ENCODE results near the gene ATP1B4. TPM values are rescaled to one million over a fixed set of nuclear protein-coding genes. Genes with fewer than 3 reads are reported as not detected.
"Not testable (repeated sequence)": the region's sequence is repeated elsewhere in the genome, so short reads cannot be mapped to it uniquely, and the experiment has no call there.

The ATP1B4 gene
- 16.9 TPM for total RNA-seq
- long read RNA-seq, partial matches to known transcripts: 12 of 17 reads
- long read RNA-seq, other reads (novel, unspliced or antisense): 4 of 17 reads

- intact Hi-C loops (cut with DNase I): no loop called here
- DNase-seq (ENCODE audit: low spot score): no peak
Observed at GRCh38 chrX:120361764-120362305, at the start of gene ATP1B4. TSS of gene ATP1B4 (plus strand) at chrX:120362089. CDS start at chrX:120362169, 80 bp downstream.

GRCh38 chrX:120315776-120316175, 46.1 kb upstream of the ATP1B4 start:
- intact Hi-C loops (cut with DNase I): no loop called here
- no peak for DNase-seq (ENCODE audit: low spot score)

DNA sequence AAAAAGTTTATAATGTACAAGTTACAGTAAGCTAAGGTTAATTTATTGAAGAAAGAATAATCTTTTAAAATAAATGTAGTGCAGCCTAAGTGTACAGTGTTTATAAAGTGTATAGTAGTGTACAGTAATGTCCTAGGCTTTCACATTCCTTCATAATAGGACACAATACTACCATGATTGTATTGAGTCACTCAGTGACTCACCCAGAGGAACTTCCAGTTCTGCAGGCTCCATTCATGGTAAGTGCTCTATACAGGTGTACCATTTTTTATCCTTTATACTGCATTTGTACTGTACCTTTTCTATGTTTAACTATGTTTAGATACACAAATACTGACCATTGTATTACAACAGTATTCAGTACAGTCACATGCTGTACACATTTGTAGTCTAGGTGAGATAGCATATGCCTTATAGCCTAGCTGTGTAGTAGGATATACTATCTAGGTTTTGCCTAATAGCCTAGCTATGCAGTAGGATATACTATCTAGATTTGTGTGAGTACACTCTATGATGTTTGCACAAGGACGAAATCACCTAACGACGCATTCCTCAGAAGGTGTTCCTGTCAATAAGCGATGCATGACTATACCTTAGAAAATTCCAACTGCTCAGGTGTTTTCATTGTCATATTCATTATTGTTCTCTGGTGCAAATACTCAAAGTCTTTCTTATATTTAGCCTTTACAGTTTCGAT, 45.2 kb upstream of the ATP1B4 start:
- intact Hi-C loops (cut with DNase I): no loop called here
- no peak for DNase-seq (ENCODE audit: low spot score)

DNA sequence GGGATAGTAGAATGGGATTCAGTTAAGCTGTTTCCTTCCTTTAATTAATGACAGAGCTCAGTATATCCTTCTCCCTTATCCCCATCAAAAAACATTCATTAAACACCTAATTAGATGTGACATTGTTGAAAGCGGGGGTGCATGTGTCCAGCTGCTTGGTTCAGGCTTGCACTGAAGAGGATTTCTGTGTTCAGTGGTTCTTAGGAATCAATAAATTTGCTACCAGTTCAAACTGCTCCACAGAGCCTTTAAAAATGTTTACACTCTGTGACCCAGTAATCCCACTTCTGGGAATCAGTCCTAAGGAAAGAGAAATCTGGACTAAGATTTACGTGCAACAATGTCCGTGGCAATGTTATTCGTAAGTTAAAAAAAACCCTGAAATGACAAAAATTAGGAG, 43.5 kb upstream of the ATP1B4 start:
- intact Hi-C loops (cut with DNase I): no loop called here
- DNase-seq (ENCODE audit: low spot score): no peak

DNA sequence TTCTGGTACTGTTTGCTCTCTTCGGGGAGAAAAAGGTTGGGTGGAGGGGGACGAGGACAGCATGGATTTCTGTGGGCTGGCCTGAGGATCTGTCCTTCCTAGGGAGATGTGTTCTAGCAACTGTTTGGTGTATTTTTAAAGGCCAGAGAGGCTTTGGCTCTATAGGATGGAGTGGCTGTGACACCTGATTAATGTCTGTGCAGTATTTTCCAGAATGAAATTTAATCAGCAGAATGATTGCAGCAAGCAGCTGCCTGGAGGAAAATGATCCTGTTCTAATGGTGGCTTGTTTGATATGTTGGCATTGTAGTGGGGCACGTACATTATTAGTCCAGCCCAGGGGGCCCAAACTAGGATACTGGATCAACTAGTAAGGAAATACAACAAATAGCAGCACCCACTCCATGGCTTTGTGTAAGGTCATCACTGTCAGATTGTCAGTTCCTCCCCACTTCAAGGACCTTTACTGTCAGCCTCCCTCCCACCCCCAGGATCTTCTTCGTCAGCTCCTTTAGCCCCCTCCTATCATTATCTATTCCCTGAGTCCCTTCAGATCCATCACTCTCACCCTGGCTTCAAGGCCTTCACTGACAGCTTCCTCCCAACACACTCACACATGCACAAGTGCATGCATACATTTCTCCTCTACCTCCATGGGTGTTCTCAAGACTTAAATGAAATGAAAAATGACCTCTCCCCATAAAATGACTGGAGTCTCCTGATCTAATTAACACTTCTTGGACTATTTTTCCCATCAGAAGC, 40.2 kb upstream of the ATP1B4 start:
- intact Hi-C loops (cut with DNase I): no loop called here
- no peak for DNase-seq (ENCODE audit: low spot score)

DNA sequence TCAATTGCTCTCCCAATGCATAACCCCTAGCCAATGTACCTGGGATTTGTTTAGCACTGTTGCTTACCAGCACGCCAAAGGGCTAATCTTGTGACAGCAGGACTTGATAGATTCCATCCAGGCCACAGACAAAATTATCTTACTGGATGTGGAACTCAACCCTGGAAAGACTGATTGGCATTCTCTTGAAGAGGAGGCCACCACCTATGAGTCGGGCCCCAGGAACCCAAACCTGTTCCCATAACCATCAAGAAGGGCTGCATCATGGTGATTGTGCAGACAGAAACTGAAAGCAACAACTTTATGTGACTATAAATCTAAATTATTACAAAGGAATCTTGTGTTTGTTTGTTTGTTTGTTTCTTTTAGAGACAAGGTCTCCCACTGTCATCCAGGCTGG, 30.8 kb upstream of the ATP1B4 start:
- intact Hi-C loops (cut with DNase I): no loop called here
- DNase-seq (ENCODE audit: low spot score): no peak

DNA sequence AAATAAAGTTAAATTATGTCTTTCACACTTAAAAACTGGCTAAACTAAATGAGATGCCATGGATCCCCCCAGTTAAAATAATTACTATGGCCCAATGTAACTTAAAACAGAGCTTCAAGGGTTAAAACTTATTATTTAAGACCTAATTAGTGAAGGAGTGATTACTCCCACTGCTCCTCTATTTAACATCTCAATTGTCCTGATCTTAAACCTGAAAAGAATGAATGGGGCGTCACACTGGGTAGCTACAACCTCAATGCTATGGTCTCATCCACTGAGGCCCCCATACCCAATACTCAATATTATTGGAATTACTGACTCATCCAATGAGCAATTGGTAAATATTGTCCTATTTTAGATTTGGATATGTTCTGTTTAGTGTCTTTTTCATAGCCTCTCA, 29.5 kb upstream of the ATP1B4 start:
- intact Hi-C loops (cut with DNase I): no loop called here
- DNase-seq (ENCODE audit: low spot score): no peak

DNA sequence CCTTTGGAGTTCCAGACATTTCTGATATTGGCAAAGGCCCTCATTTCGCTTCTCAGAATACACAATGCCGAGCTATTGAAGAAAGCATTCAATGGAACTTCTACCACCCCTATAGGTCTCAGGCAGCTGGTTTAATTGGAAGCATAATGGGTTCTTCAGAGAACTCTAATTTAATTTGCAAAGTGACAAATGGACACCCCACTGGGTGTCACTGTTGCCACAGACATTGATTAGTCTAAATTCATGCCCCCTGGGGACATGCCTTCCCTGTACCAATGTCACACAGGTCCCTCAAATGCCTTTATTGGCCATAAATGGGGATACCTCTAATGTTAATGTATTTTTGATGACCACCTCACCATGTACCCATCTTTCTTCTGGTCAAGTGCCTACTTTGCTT, 27.7 kb upstream of the ATP1B4 start:
- intact Hi-C loops (cut with DNase I): no loop called here
- DNase-seq (ENCODE audit: low spot score): no peak

- intact Hi-C loops (cut with DNase I): no loop called here
- DNase-seq (ENCODE audit: low spot score): no peak
Observed at GRCh38 chrX:120334603-120335002, 27.3 kb upstream of the ATP1B4 start.

GRCh38 chrX:120335289-120335688, 26.6 kb upstream of the ATP1B4 start:
- DNase-seq (ENCODE audit: low spot score): no peak
- intact Hi-C loops (cut with DNase I): no loop called here

- DNase-seq (ENCODE audit: low spot score): no peak
- intact Hi-C loops (cut with DNase I): no loop called here
Observed at GRCh38 chrX:120336899-120337298, 25.0 kb upstream of the ATP1B4 start.

GRCh38 chrX:120344566-120344965, 17.3 kb upstream of the ATP1B4 start:
- intact Hi-C loops (cut with DNase I); DNase-seq (ENCODE audit: low spot score): not testable (repeated sequence)

DNA sequence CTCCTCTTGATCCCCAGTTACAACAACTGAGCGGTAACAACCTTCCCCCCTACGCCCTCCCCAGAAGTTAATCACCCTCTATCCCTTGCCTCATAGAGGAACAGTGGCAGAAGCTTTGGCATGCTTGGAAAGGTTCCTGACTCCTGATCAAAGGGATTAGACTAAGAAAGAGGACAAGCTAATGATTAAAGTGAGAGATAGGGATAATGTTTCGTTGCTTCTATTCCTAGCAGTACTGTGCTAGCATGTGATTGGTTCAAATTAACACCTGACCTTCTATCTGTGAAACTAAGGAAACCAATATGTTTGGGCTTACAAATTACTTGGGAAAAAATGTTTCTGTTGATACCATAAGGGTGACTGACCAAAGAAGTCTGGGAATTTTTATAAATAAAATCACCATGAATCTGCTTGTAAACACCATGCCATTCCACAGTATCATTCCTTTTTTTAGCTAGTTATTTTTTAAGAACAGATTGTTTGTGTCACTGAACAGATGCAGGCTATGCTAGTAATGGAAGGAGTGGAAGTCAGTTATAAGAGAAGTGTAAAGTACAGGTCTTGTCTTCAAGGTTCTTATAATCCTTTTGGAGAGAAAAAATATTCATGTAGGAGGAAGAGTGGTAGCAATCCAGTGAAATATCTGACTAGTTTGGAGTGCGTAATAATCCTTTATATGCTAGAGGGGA, 11.3 kb upstream of the ATP1B4 start:
- intact Hi-C loops (cut with DNase I): no loop called here
- no peak for DNase-seq (ENCODE audit: low spot score)

GRCh38 chrX:120356084-120356483, 5.8 kb upstream of the ATP1B4 start:
- DNase-seq (ENCODE audit: low spot score): no peak
- intact Hi-C loops (cut with DNase I): no loop called here

DNA sequence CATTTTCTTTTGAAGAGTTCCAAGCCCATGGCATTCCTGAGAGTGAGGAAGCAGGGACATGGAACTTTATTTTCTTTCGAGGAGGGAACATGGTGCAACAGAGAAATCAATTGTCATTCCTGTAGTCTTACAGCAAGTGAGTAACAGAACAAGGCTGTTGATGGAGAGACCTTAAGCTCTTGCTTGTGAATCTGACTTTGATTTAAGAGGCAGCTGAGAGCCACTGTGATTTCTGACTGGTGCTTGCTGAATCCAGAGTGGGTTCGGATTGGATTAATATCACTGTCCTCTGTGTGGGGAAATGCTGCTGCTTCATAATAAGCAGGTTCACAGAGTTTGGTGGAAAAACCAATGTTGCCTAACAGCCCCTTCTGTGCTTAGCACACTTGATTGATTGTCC, 4.7 kb upstream of the ATP1B4 start:
- no peak for DNase-seq (ENCODE audit: low spot score)
- intact Hi-C loops (cut with DNase I): no loop called here

GRCh38 chrX:120358737-120359456, 3.0 kb upstream of the ATP1B4 start:
- intact Hi-C loops (cut with DNase I): no loop called here
- DNase-seq (ENCODE audit: low spot score): no peak

- intact Hi-C loops (cut with DNase I): no loop called here
- DNase-seq (ENCODE audit: low spot score): no peak
Observed at GRCh38 chrX:120365320-120365719, 3.4 kb downstream of the ATP1B4 start.

DNA sequence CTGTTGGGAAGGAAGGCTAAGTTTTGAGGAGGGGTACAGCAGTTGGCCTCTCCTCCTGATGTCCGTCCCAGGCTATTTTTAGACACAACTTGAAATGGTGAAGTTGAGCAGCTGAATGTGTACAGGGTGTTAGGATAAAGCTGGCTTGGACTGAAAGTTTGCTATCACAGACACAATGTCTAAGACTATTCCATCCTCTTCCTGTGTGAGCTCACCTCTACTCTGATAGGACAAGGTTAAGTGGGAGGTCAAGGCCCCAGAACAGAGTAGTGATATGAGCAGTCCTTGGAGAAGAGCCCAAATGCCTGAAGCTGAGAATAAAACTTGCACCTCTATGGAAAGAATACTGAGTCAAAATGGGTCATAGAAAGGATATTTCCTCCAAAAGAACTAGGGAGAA, 4.1 kb downstream of the ATP1B4 start:
- intact Hi-C loops (cut with DNase I): no loop called here
- no peak for DNase-seq (ENCODE audit: low spot score)

DNA sequence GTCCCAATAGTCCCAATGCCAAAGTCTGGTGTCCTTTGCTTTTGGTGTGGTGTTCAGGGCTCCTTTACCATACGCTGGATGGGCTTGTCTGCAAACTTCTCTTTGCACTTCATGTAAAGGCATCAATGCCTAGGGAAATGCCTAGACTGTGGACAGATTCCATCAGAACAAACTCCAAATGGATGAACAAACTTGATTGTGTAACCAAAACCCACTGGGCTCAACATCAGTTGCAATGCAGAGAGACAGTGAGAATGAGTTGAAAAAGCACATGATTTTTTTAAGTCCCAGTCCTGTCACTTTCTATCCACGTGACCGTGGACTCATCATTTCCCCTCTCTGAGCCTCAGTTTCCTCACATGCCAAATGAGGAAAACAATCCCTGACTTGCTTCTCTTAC, 4.9 kb downstream of the ATP1B4 start:
- intact Hi-C loops (cut with DNase I): no loop called here
- no peak for DNase-seq (ENCODE audit: low spot score)

Data from cardiac septum (tissue), 1 donor.